IMR-90 (cell line): Measurements from ENCODE around the gene BTBD9. TPM values are rescaled to one million over a fixed set of nuclear protein-coding genes. Genes with fewer than 3 reads are reported as not detected.

Experiments used
- ATAC-seq: fragments of 200-7000 bp; cut with Tn5 transposase; 2 replicates; pipeline ENCODE4 v1.9.1; 2020; ENCODE audit warnings: low read depth, mild to moderate bottlenecking, moderate library complexity
- Bru-seq: library from RNA; stranded (reverse); fragments of 400-500 nt; gene quantifications from one replicate; lab custom pipeline; 2021; lab: Mats Ljungman, UMichigan
- BruChase-seq, 2 experiments: library from RNA; stranded (reverse); fragments of 400-500 nt; gene quantifications; one replicate each; lab custom pipeline; 2021; lab: Mats Ljungman, UMichigan
- BruUV-seq: library from RNA; stranded (reverse); fragments of 400-500 nt; replicated peaks from 2 replicates; lab custom pipeline; 2021; lab: Mats Ljungman, UMichigan
- CTCF ChIA-PET: fragments of 300-600 bp; formaldehyde crosslinking; extraction: SDS; loops from one replicate; lab custom pipeline; 2021; ENCODE audit warnings: antibody characterized with exemption; lab: Yijun Ruan, JAX
- POLR2A ChIA-PET: fragments of 300-600 bp; sonication (Branson Sonifier 250); formaldehyde crosslinking; loops from one replicate; lab custom pipeline; 2022; ENCODE audit warnings: antibody characterized with exemption; ENCODE audit not compliant: unreplicated experiment; lab: Charles Lee
- DNase-seq: peaks from one replicate; pipeline ENCODE4 v3.0.0; 2013
- H2AFZ ChIP-seq: replicated peaks from 2 replicates; pipeline ENCODE3; 2013; ENCODE audit warnings: low read length, mild to moderate bottlenecking; ENCODE audit not compliant: poor library complexity
- H2AK5ac ChIP-seq: 2 replicates; pipeline ENCODE4 v1.6.1; 2013; ENCODE audit warnings: low read depth, low read length, inconsistent platforms
- H2AK9ac ChIP-seq: replicated peaks from 2 replicates; pipeline ENCODE3; 2013; ENCODE audit warnings: mild to moderate bottlenecking, low read depth, low read length, moderate library complexity; ENCODE audit not compliant: poor library complexity
- H2BK120ac ChIP-seq: 2 replicates; pipeline ENCODE4 v1.6.1; 2013; ENCODE audit warnings: low read depth, low read length, inconsistent platforms
- H2BK15ac ChIP-seq: 3 replicates; pipeline ENCODE4 v1.6.1; 2013; ENCODE audit warnings: low read depth, low read length, inconsistent platforms
- H2BK20ac ChIP-seq: 2 replicates; pipeline ENCODE4 v1.6.1; 2013; ENCODE audit warnings: low read depth, mild to moderate bottlenecking, inconsistent platforms, low read length, moderate library complexity
- H2BK5ac ChIP-seq: 2 replicates; pipeline ENCODE4 v1.6.1; 2013; ENCODE audit warnings: mild to moderate bottlenecking, low read depth, low read length, inconsistent platforms; ENCODE audit not compliant: poor library complexity, severe bottlenecking
- H3K14ac ChIP-seq: replicated peaks from 2 replicates; pipeline ENCODE4 v1.6.1; 2013; ENCODE audit warnings: low read depth, low read length, inconsistent platforms
- H3K18ac ChIP-seq: 2 replicates; pipeline ENCODE4 v1.6.1; 2013; ENCODE audit warnings: low read depth, low read length, control low read depth
- H3K23ac ChIP-seq: 2 replicates; pipeline ENCODE4 v1.6.1; 2013; ENCODE audit warnings: low read depth, low read length, inconsistent platforms
- H3K27ac ChIP-seq: 2 replicates; pipeline ENCODE4 v1.5.1; 2013; ENCODE audit warnings: mild to moderate bottlenecking, control low read depth, low read length; ENCODE audit not compliant: insufficient read depth
- H3K27me3 ChIP-seq: 2 replicates; pipeline ENCODE4 v1.6.1; 2013; ENCODE audit warnings: low read length; ENCODE audit not compliant: control insufficient read depth, insufficient read depth
- H3K36me3 ChIP-seq: 2 replicates; pipeline ENCODE4 v1.6.1; 2013; ENCODE audit warnings: low read length, mixed read lengths; ENCODE audit not compliant: control insufficient read depth, insufficient read depth
- H3K4ac ChIP-seq: 2 replicates; pipeline ENCODE4 v1.6.1; 2013; ENCODE audit warnings: low read depth, low read length, inconsistent platforms
- H3K4me1 ChIP-seq: 2 replicates; pipeline ENCODE4 v1.6.1; 2013; ENCODE audit warnings: low read length, mixed read lengths; ENCODE audit not compliant: control insufficient read depth, insufficient read depth
- H3K4me2 ChIP-seq: 2 replicates; pipeline ENCODE4 v1.6.1; 2013; ENCODE audit warnings: low read depth, mild to moderate bottlenecking, control low read depth, low read length, moderate library complexity
- H3K4me3 ChIP-seq: 2 replicates; pipeline ENCODE4 v1.5.1; 2013; ENCODE audit warnings: low read depth, mild to moderate bottlenecking, control low read depth, low read length, moderate library complexity; ENCODE audit not compliant: insufficient read depth
- H3K56ac ChIP-seq: 2 replicates; pipeline ENCODE4 v1.6.1; 2013; ENCODE audit warnings: low read length, inconsistent platforms; ENCODE audit not compliant: insufficient read depth; ENCODE audit errors: extremely low read depth
- H3K79me1 ChIP-seq, 2 experiments: 2 replicates each; pipeline ENCODE4 v1.6.1; 2013; ENCODE audit warnings: low read length in 2 of 2, inconsistent platforms in 1 of 2, low read depth in 1 of 2
- H3K9ac ChIP-seq: 2 replicates; pipeline ENCODE4 v1.6.1; 2013; ENCODE audit warnings: low read depth, low read length, control low read depth
- H3K9me1 ChIP-seq: 2 replicates; pipeline ENCODE4 v1.6.1; 2013; ENCODE audit warnings: low read length, inconsistent platforms; ENCODE audit not compliant: insufficient read depth
- H3K9me3 ChIP-seq: 2 replicates; pipeline ENCODE4 v1.6.1; 2013; ENCODE audit warnings: low read length; ENCODE audit not compliant: control insufficient read depth, insufficient read depth
- H4K20me1 ChIP-seq: 2 replicates; pipeline ENCODE4 v1.6.1; 2013; ENCODE audit warnings: low read length, inconsistent platforms; ENCODE audit not compliant: insufficient read depth
- H4K5ac ChIP-seq: 2 replicates; pipeline ENCODE4 v1.6.1; 2013; ENCODE audit warnings: mild to moderate bottlenecking, low read depth, low read length, control low read depth
- H4K8ac ChIP-seq, 2 experiments: 2 replicates each; pipeline ENCODE4 v1.6.1; 2013; ENCODE audit warnings: low read depth in 2 of 2, low read length in 2 of 2, control low read depth in 1 of 2, inconsistent platforms in 1 of 2
- H4K91ac ChIP-seq: 2 replicates; pipeline ENCODE4 v1.6.1; 2013; ENCODE audit warnings: low read depth, low read length, inconsistent platforms; ENCODE audit not compliant: insufficient read depth
- BHLHE40 ChIP-seq: fragments of 150-350 bp; IDR thresholded peaks from 2 replicates; pipeline ENCODE4 v1.6.1; 2016; ENCODE audit warnings: mild to moderate bottlenecking, low read depth, low read length
- MAFK ChIP-seq: IDR thresholded peaks from 2 replicates; pipeline ENCODE4 v1.6.1; 2012; ENCODE audit warnings: low read depth, low read length, improper control_type of control experiment
- MAZ ChIP-seq: IDR thresholded peaks from 2 replicates; pipeline ENCODE4 v1.6.1; 2012; ENCODE audit warnings: low read depth, mild to moderate bottlenecking, low read length, improper control_type of control experiment, moderate library complexity, borderline replicate concordance
- MXI1 ChIP-seq: IDR thresholded peaks from 2 replicates; pipeline ENCODE4 v1.6.1; 2012; ENCODE audit warnings: low read depth, mild to moderate bottlenecking, low read length, moderate library complexity, borderline replicate concordance
- POLR2A ChIP-seq: IDR thresholded peaks from 2 replicates; pipeline ENCODE4 v1.6.1; 2012; ENCODE audit warnings: mild to moderate bottlenecking, low read depth, low read length
- RCOR1 ChIP-seq: IDR thresholded peaks from 2 replicates; pipeline ENCODE4 v1.6.1; 2012; ENCODE audit warnings: mild to moderate bottlenecking, low read length, improper control_type of control experiment; ENCODE audit not compliant: insufficient replicate concordance
- WGBS, 2 experiments: methylation state at CpG; one replicate each; pipeline versions ENCODE4 v1.1.5 to v1.1.7; 2013; ENCODE audit warnings: missing lambda C conversion rate in 2 of 2; ENCODE audit not compliant: insufficient read length in 1 of 2; ENCODE audit errors: extremely low coverage in 2 of 2; 5-methylcytosine and 5-hydroxymethylcytosine counted together
- dilution Hi-C: fragments of 300-500 bp; cut with HindIII; formaldehyde crosslinking; loops from one replicate; pipeline ENCODE4 v1.14.3; 2018; ENCODE audit warnings: low sequenced_read_pairs; ENCODE audit not compliant: unreplicated experiment
- in situ Hi-C: fragments of 300-500 bp; cut with MboI; formaldehyde crosslinking; loops from 3 replicates; pipeline ENCODE4 v1.14.3; 2019; ENCODE audit warnings: low sequenced_read_pairs, inconsistent platforms, mixed read lengths
- intact Hi-C: fragments of 100-400 bp; cut with micrococcal nuclease; formaldehyde crosslinking; loops from 2 replicates; pipeline ENCODE4 v1.10.0; 2022
- long read RNA-seq: library from polyadenylated mRNA; unstranded; transcript quantifications from one replicate; pipeline ENCODE4 v2.0.0, GENCODE V29; 2021; ENCODE audit not compliant: unreplicated experiment
- polyA plus RNA-seq, 3 experiments: library from polyadenylated mRNA; depleted of rRNA; stranded (reverse); fragments of >200 nt; gene quantifications; 2 replicates each; pipeline ENCODE4 v1.2.3, GENCODE V29; 2012; ENCODE audit warnings: low replicate concordance in 1 of 3
- total RNA-seq: library from RNA; depleted of rRNA; stranded (reverse); fragments of >200 nt; gene quantifications from 2 replicates; pipeline ENCODE4 v1.2.3, GENCODE V29; 2012; rRNA removed
- TF ChIP-seq, protein P1 (sequence below): conservative IDR thresholded peaks from 2 replicates; pipeline ENCODE4 v1.5.1; 2012; ENCODE audit warnings: mild to moderate bottlenecking, low read depth, low read length, improper control_type of control experiment

BTBD9 gene
- total RNA-seq (13.9 and 22.0 TPM in 2 replicates), polyA plus RNA-seq (2012; rRNA removed) (4.0 and 4.1 TPM in 2 replicates), Bru-seq, nascent RNA (percentile 76 among the genes with signal in this experiment), BruChase-seq, experiment 1, labeled RNA remaining after a 6-hour chase (percentile 73 among the genes with signal in this experiment), BruChase-seq, experiment 2, labeled RNA remaining after a 2-hour chase (percentile 77 among the genes with signal in this experiment)
- polyA plus RNA-seq (2012; cell fraction: cytosol; rRNA removed): 2.3 and 2.7 TPM in 2 replicates
- polyA plus RNA-seq (2012; cell fraction: nucleus; rRNA removed; ENCODE audit: low replicate concordance): 2.9 and 5.0 TPM in 2 replicates
- long read RNA-seq, partial matches to known transcripts: 0 of 5 reads
- long read RNA-seq, other reads (novel, unspliced or antisense): 5 of 5 reads

DNA sequence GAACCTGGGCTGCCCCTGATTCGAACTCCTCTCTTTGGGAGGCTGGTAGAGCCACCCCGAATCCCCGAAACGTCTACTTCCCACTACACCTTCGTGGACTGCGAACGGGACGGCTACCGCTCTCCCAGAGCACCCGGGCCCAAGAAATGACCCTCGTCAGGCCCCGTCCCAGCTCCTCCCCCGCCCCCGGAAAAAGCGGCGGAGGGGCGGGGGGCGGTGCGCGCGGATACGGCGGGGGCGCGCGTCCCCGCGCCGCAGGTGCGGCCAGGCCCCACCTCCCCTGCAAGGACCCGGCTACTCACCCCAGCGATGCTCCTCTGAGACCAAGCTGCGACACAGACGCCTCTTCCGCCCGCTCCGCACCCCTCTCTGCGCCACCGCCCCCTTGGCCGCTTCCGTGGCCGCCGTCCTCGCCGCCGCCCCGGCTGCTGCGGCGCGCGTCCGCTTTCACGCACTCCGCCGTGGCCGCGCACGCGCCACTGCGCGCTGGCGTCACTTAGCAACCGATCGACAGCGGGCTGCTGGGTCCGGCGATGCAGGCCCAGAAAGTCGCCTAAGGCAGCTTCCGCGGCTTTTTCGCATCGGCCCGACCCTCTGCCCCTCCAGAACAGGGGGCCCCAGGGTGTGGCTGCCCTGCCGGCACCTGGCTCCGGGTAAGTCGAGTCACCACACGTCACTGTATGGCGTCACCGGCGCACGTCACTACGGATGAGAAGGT is at the start of gene BTBD9:
Gene BTBD9 (minus strand): TSS at position 432 of the 718 bp plus-strand sequence.
- intact Hi-C loops: no loop called here
- H3K9ac ChIP-seq: peak within 1 kb of the TSS; percentile 96
- H2AFZ ChIP-seq: peak within 1 kb of the TSS; percentile 99
- H2BK20ac ChIP-seq: 0 out of 2 replicates have a peak within 1 kb of the TSS, but pooled peaks have one; percentile 29
- peaks cover 7% of the 10 kb centered on the region for H3K4me1 ChIP-seq
- peak within 1 kb of the TSS; percentile 99 for H3K4me2 ChIP-seq
- ATAC-seq (peak; percentile 88), DNase-seq (peak; percentile 83)
- peak within 1 kb of the TSS; percentile 94 for H4K5ac ChIP-seq
- no peak within 1 kb of the TSS; the same call in 2 of the 3 replicates for H2BK15ac ChIP-seq
- peak within 1 kb of the TSS; percentile 69 for H2BK5ac ChIP-seq
- ChIA-PET CTCF (no interaction called here), POLR2A (interaction anchor here (0.6 kb wide), 2 partner anchors 98 to 373 kb away, joined by 5 read pairs; no protein-coding TSS in a partner anchor)
- peak within 1 kb of the TSS; percentile 87 for H3K56ac ChIP-seq
- 0% methylated on average over 17 of the region's 82 CpGs; no CpG with 5 or more reads in 1 of the 2 experiments for WGBS, 2 experiments
- peak within 1 kb of the TSS; percentile 82 for H3K4me3 ChIP-seq
- peak within 1 kb of the TSS; percentile 75 to 91 for H4K8ac ChIP-seq
- H3K27ac ChIP-seq: peak within 1 kb of the TSS; percentile 82
- H4K91ac ChIP-seq: peak within 1 kb of the TSS; percentile 79
- H4K20me1 ChIP-seq: no peaks in the 10 kb centered on the region
- H3K4ac ChIP-seq: peak within 1 kb of the TSS; percentile 97
- dilution Hi-C loops: no loop called here
- TF ChIP-seq MAFK (no peak), POLR2A (peak; percentile 63), MXI1 (peak; percentile 73; the same call in 1 of the 2 replicates), BHLHE40 (peak; percentile 32; the same call in 1 of the 2 replicates), MAZ (peak; percentile 96), RCOR1 (no peak)
- TF ChIP-seq, protein P1, sequence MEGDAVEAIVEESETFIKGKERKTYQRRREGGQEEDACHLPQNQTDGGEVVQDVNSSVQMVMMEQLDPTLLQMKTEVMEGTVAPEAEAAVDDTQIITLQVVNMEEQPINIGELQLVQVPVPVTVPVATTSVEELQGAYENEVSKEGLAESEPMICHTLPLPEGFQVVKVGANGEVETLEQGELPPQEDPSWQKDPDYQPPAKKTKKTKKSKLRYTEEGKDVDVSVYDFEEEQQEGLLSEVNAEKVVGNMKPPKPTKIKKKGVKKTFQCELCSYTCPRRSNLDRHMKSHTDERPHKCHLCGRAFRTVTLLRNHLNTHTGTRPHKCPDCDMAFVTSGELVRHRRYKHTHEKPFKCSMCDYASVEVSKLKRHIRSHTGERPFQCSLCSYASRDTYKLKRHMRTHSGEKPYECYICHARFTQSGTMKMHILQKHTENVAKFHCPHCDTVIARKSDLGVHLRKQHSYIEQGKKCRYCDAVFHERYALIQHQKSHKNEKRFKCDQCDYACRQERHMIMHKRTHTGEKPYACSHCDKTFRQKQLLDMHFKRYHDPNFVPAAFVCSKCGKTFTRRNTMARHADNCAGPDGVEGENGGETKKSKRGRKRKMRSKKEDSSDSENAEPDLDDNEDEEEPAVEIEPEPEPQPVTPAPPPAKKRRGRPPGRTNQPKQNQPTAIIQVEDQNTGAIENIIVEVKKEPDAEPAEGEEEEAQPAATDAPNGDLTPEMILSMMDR: no peak
- H3K79me1 ChIP-seq: peaks cover 24 to 30% of the 10 kb centered on the region in 2 experiments
- no peaks in the 10 kb centered on the region for H3K27me3 ChIP-seq
- no peaks in the 10 kb centered on the region for H3K9me3 ChIP-seq
- H3K23ac ChIP-seq: peak within 1 kb of the TSS; percentile 55
- in situ Hi-C loops: no loop called here
- H3K36me3 ChIP-seq: no peaks in the 10 kb centered on the region
- no TSS peak for BruUV-seq
- peak within 1 kb of the TSS; percentile 84 for H2BK120ac ChIP-seq
- H3K14ac ChIP-seq: peak within 1 kb of the TSS; percentile 91
- H2AK5ac ChIP-seq: peak within 1 kb of the TSS; percentile 7; the same call in 1 of the 2 replicates
- peak within 1 kb of the TSS; percentile 93 for H2AK9ac ChIP-seq
- H3K9me1 ChIP-seq: peaks cover 6% of the 10 kb centered on the region
- H3K18ac ChIP-seq: peak within 1 kb of the TSS; percentile 86
